HEK293 (cell line): ENCODE measurements around the gene THAP7.

Source experiments
- CTCF ChIA-PET: fragments of 350-600 bp; formaldehyde crosslinking; extraction: SDS; loops from one replicate; lab custom pipeline; 2021; ENCODE audit warnings: antibody characterized with exemption; lab: Yijun Ruan, JAX
- POLR2A ChIA-PET: fragments of 300-600 bp; formaldehyde crosslinking; extraction: SDS; loops from one replicate; lab custom pipeline; 2020; ENCODE audit warnings: antibody characterized with exemption, inconsistent platforms; lab: Yijun Ruan, JAX
- H3K27ac ChIP-seq: fragments of 200-500 bp; sonication (Bioruptor generic); 2 replicates; pipeline ENCODE4 v1.5.1; 2014; ENCODE audit warnings: low read depth, low read length, control low read depth, inconsistent platforms; ENCODE audit errors: extremely low read depth
- H3K36me3 ChIP-seq, 2 experiments: fragments of 200-500 bp in 1 of 2; sonication (Bioruptor generic) in 1 of 2; 1 replicate in 1 of 2; 2 replicates in 1 of 2; pipeline ENCODE4 v1.5.1; 2014 to 2017; ENCODE audit warnings: inconsistent platforms in 2 of 2, low read length in 2 of 2; ENCODE audit not compliant: control insufficient read depth in 2 of 2, insufficient read depth in 1 of 2
- H3K4me1 ChIP-seq: fragments of 200-500 bp; sonication (Bioruptor generic); 2 replicates; pipeline ENCODE4 v1.5.1; 2014; ENCODE audit warnings: mild to moderate bottlenecking, low read length, inconsistent platforms; ENCODE audit not compliant: control insufficient read depth, insufficient read depth
- H3K4me3 ChIP-seq: 2 replicates; pipeline ENCODE4 v1.5.1; 2011; ENCODE audit warnings: low read depth, mild to moderate bottlenecking, control low read depth, low read length, moderate library complexity
- H3K9me3 ChIP-seq: fragments of 200-500 bp; sonication (Bioruptor generic); 2 replicates; pipeline ENCODE4 v1.5.1; 2014; ENCODE audit warnings: low read depth, low read length, inconsistent platforms; ENCODE audit not compliant: control insufficient read depth, insufficient read depth
- EGR2 ChIP-seq: fragments of 450-650 bp; formaldehyde crosslinking; IDR thresholded peaks from 2 replicates; pipeline ENCODE4 v1.5.1; 2016; ENCODE audit warnings: low read depth, missing biosample characterization, missing genetic modification characterization
- PRDM10 ChIP-seq: fragments of 450-650 bp; formaldehyde crosslinking; IDR thresholded peaks from 2 replicates; pipeline ENCODE4 v1.5.1; 2016; ENCODE audit warnings: missing biosample characterization, missing genetic modification characterization
- SP3 ChIP-seq: fragments of 450-650 bp; formaldehyde crosslinking; IDR thresholded peaks from 2 replicates; pipeline ENCODE4 v1.5.1; 2016; ENCODE audit warnings: missing biosample characterization, missing genetic modification characterization
- SP7 ChIP-seq: fragments of 450-650 bp; formaldehyde crosslinking; IDR thresholded peaks from 2 replicates; pipeline ENCODE4 v1.5.1; 2016; ENCODE audit warnings: missing biosample characterization, missing genetic modification characterization
- ZFP3 ChIP-seq: fragments of 450-650 bp; formaldehyde crosslinking; IDR thresholded peaks from 2 replicates; pipeline ENCODE4 v1.5.1; 2016; ENCODE audit warnings: low read depth, missing biosample characterization, missing genetic modification characterization
- ZNF2 ChIP-seq: fragments of 450-650 bp; formaldehyde crosslinking; IDR thresholded peaks from 2 replicates; pipeline ENCODE4 v1.5.1; 2016; ENCODE audit warnings: missing biosample characterization, missing genetic modification characterization
- ZNF280C ChIP-seq: fragments of 450-650 bp; formaldehyde crosslinking; IDR thresholded peaks from 2 replicates; pipeline ENCODE4 v1.5.1; 2016; ENCODE audit warnings: missing biosample characterization, missing genetic modification characterization
- ZNF292 ChIP-seq: fragments of 450-650 bp; formaldehyde crosslinking; IDR thresholded peaks from 2 replicates; pipeline ENCODE4 v1.5.1; 2016; ENCODE audit warnings: low read depth, missing biosample characterization, missing genetic modification characterization, borderline replicate concordance
- ZNF324 ChIP-seq: fragments of 450-650 bp; formaldehyde crosslinking; IDR thresholded peaks from 2 replicates; pipeline ENCODE4 v1.5.1; 2016; ENCODE audit warnings: missing biosample characterization, missing genetic modification characterization
- ZNF350 ChIP-seq: fragments of 450-650 bp; formaldehyde crosslinking; IDR thresholded peaks from 2 replicates; pipeline ENCODE4 v1.5.0; 2017; ENCODE audit warnings: missing biosample characterization, mild to moderate bottlenecking, missing genetic modification characterization
- ZNF600 ChIP-seq: fragments of 450-650 bp; formaldehyde crosslinking; IDR thresholded peaks from 2 replicates; pipeline ENCODE4 v1.5.1; 2016; ENCODE audit warnings: missing biosample characterization, missing genetic modification characterization
- ZNF777 ChIP-seq: fragments of 450-650 bp; formaldehyde crosslinking; IDR thresholded peaks from 2 replicates; pipeline ENCODE4 v1.5.1; 2017; ENCODE audit warnings: missing biosample characterization, missing genetic modification characterization, borderline replicate concordance
- TF ChIP-seq, protein P1 (sequence below): fragments of 450-650 bp; formaldehyde crosslinking; IDR thresholded peaks from 2 replicates; pipeline ENCODE4 v1.5.1; 2016; ENCODE audit warnings: missing biosample characterization, missing genetic modification characterization
- TF ChIP-seq, protein P2 (sequence below): IDR thresholded peaks from 2 replicates; pipeline ENCODE4 v1.6.1; 2011; ENCODE audit warnings: mild to moderate bottlenecking, low read depth, low read length, borderline replicate concordance

Gene THAP7

GRCh38 chr22:20993304-20994127 lies 8.4 kb downstream of the THAP7 start:
- no peaks in the 10 kb centered on the region for H3K9me3 ChIP-seq
- H3K4me3 ChIP-seq = no peak overlapping the region
- H3K36me3 ChIP-seq = peaks cover 0 to 96% of the 10 kb centered on the region in 2 experiments; a peak in 1 of 3 replicates
- ChIA-PET POLR2A (interaction anchor here (0.9 to 3.0 kb wide), 2 partner anchors 11 kb away, joined by 3 to 13 read pairs; partner anchors contain the start of gene LZTR1), CTCF (interaction anchor here (0.7 kb wide), 1 partner anchor 1935 kb away, joined by 4 read pairs; no protein-coding TSS in a partner anchor)
- no peaks in the 10 kb centered on the region for H3K4me1 ChIP-seq
- no peak overlapping the region for H3K27ac ChIP-seq
- TF ChIP-seq, protein P1, sequence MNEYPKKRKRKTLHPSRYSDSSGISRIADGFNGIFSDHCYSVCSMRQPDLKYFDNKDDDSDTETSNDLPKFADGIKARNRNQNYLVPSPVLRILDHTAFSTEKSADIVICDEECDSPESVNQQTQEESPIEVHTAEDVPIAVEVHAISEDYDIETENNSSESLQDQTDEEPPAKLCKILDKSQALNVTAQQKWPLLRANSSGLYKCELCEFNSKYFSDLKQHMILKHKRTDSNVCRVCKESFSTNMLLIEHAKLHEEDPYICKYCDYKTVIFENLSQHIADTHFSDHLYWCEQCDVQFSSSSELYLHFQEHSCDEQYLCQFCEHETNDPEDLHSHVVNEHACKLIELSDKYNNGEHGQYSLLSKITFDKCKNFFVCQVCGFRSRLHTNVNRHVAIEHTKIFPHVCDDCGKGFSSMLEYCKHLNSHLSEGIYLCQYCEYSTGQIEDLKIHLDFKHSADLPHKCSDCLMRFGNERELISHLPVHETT (tag by site-specific recombination) = no peak
- TF ChIP-seq EGR2 (tag by site-specific recombination) (no peak), ZNF324 (no peak), ZNF292 (no peak), ZNF280C (tag by site-specific recombination) (no peak), ZNF600 (tag by site-specific recombination) (no peak), ZNF777 (tag by site-specific recombination) (no peak), ZFP3 (tag by site-specific recombination) (no peak), SP3 (no peak), ZNF350 (tag by site-specific recombination) (no peak), ZNF2 (tag by site-specific recombination) (no peak), SP7 (tag by site-specific recombination) (no peak), PRDM10 (no peak)
- TF ChIP-seq, protein P2, sequence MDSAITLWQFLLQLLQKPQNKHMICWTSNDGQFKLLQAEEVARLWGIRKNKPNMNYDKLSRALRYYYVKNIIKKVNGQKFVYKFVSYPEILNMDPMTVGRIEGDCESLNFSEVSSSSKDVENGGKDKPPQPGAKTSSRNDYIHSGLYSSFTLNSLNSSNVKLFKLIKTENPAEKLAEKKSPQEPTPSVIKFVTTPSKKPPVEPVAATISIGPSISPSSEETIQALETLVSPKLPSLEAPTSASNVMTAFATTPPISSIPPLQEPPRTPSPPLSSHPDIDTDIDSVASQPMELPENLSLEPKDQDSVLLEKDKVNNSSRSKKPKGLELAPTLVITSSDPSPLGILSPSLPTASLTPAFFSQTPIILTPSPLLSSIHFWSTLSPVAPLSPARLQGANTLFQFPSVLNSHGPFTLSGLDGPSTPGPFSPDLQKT = no peak
